Measurements from ENCODE around the gene PRKD1. TPM values are rescaled to one million over a fixed set of nuclear protein-coding genes. Genes with fewer than 3 reads are reported as not detected.

The PRKD1 gene
- total and polyA plus RNA-seq, 3 donors from 2014 or later: 29.9 to 82.9 (median 67.2) TPM

DNA sequence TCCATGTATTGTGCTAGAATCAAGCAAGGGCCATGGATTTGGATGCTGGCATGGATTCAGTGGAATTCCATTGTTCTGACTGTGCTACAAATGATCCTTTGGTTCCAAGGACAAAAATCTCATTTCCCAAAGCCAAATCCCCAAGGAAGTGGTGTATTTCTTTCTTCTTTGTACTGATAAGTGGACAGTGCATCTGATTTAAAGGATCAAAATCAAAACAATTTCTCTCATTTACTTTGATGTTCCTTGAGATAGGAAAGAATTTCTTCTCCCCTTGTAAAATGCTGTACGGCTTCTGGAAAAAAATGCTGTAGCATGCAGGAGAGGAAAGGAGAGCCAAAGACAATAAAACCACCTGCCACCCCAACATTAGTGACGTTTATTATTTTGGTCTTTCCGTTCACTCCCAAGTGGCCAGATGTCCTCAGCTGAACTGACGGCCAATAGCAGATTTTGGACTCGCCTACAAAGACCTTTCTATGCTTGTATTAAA lies 185.7 kb downstream of the PRKD1 start:
- no peaks in the 10 kb centered on the region for H3K9me3 ChIP-seq
- DNase-seq: peak; percentile 64
- intact Hi-C loops (cut with DNase I; ENCODE audit: low total_unique reads): no loop called here
- H3K27ac ChIP-seq: peak overlapping the region in 1 of 2 donors; percentile 62
- 33 to 36% methylated on average over 5 of the region's 5 CpGs for WGBS, 2 donors
- H3K36me3 ChIP-seq (ENCODE audit: low read depth, missing control alignments): no peaks in the 10 kb centered on the region
- H3K27me3 ChIP-seq: no peaks in the 10 kb centered on the region
- TF ChIP-seq POLR2A (IDR thresholded peaks at IDR 0.05): no peak
- TF ChIP-seq, protein P1, sequence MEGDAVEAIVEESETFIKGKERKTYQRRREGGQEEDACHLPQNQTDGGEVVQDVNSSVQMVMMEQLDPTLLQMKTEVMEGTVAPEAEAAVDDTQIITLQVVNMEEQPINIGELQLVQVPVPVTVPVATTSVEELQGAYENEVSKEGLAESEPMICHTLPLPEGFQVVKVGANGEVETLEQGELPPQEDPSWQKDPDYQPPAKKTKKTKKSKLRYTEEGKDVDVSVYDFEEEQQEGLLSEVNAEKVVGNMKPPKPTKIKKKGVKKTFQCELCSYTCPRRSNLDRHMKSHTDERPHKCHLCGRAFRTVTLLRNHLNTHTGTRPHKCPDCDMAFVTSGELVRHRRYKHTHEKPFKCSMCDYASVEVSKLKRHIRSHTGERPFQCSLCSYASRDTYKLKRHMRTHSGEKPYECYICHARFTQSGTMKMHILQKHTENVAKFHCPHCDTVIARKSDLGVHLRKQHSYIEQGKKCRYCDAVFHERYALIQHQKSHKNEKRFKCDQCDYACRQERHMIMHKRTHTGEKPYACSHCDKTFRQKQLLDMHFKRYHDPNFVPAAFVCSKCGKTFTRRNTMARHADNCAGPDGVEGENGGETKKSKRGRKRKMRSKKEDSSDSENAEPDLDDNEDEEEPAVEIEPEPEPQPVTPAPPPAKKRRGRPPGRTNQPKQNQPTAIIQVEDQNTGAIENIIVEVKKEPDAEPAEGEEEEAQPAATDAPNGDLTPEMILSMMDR (IDR thresholded peaks at IDR 0.05): no peak
- no peak overlapping the region for H3K4me3 ChIP-seq
- peaks cover 18% of the 10 kb centered on the region for H3K4me1 ChIP-seq

DNA sequence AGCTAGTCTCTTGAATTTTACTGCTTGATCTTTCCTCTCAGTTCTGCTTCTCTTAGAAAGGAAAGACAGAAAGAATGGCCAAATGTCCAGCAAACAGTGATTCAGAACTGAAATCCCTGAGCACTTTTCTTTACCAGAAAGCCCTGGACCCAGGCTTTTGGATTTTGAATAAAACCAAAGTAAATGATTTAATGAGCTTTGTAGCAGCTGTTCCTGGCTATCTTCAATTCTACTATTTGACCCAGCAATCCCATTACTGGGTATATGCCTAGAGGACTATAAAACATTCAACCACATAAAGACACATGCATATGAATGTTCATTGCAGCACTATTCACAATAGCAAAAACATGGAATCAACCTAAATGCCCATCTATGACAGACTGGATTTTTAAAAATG lies 187.2 kb downstream of the PRKD1 start:
- intact Hi-C loops (cut with DNase I; ENCODE audit: low total_unique reads): no loop called here
- peaks cover 18% of the 10 kb centered on the region for H3K4me1 ChIP-seq
- peak overlapping the region in 1 of 2 donors; percentile 35 for H3K27ac ChIP-seq
- no peak overlapping the region for H3K4me3 ChIP-seq
- DNase-seq: no peak
- TF ChIP-seq POLR2A (IDR thresholded peaks at IDR 0.05): no peak
- TF ChIP-seq, protein P1 (IDR thresholded peaks at IDR 0.05): no peak
- H3K9me3 ChIP-seq: no peaks in the 10 kb centered on the region
- no peaks in the 10 kb centered on the region for H3K36me3 ChIP-seq (ENCODE audit: low read depth, missing control alignments)
- no peaks in the 10 kb centered on the region for H3K27me3 ChIP-seq

DNA sequence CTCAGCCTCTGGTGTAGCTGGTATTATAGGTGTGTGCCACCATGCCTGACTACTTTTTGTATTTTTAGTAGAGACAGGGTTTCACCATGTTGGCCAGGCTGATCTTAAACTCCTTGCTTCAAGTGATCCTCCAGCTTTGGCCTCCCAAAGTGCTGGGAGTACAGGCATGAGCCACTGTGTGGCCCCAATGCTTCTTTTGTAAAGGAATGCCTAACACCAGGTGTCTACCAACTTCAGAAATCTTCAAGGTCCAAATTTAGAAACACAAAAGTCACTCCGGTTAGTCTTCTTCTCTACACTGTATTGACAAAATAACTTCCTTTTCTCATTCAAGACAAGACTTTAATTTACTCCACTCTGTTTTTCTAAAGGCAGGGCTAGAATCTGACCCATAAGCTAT lies 188.7 kb downstream of the PRKD1 start:
- no peaks in the 10 kb centered on the region for H3K36me3 ChIP-seq (ENCODE audit: low read depth, missing control alignments)
- intact Hi-C loops (cut with DNase I; ENCODE audit: low total_unique reads): no loop called here
- 79 to 88% methylated on average over 1 of the region's 1 CpG for WGBS, 2 donors
- no peak overlapping the region for H3K27ac ChIP-seq
- H3K27me3 ChIP-seq: no peaks in the 10 kb centered on the region
- peaks cover 18% of the 10 kb centered on the region for H3K4me1 ChIP-seq
- H3K9me3 ChIP-seq: no peaks in the 10 kb centered on the region
- H3K4me3 ChIP-seq: no peak overlapping the region
- TF ChIP-seq, protein P1 (IDR thresholded peaks at IDR 0.05): no peak
- no peak for TF ChIP-seq POLR2A (IDR thresholded peaks at IDR 0.05)
- DNase-seq: no peak

DNA sequence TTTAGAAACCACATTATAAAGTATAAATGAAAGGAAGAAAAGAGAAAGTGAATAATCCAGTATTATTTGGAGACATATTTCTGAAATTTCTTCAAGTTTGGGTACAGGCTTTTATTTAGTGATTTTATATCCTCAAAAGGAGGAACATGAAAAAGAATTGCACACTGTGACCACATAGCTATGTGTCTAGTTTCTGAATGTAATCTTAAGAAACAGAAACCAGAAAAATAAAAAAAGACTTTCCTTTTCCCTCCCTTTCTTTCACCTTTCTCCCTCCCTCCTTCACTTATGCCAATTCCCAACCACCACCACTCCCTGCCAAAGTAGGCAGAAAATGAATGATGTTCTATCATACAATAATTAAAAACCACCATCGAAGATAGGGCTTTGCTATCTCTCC lies 189.6 kb downstream of the PRKD1 start:
- no peak for DNase-seq
- peaks cover 17% of the 10 kb centered on the region for H3K4me1 ChIP-seq
- H3K9me3 ChIP-seq: no peaks in the 10 kb centered on the region
- no peak overlapping the region for H3K27ac ChIP-seq
- intact Hi-C loops (cut with DNase I; ENCODE audit: low total_unique reads): no loop called here
- H3K36me3 ChIP-seq (ENCODE audit: low read depth, missing control alignments): no peaks in the 10 kb centered on the region
- WGBS, 2 donors: 31 to 63% methylated on average over 1 of the region's 1 CpG
- TF ChIP-seq, protein P1 (IDR thresholded peaks at IDR 0.05): no peak
- no peak for TF ChIP-seq POLR2A (IDR thresholded peaks at IDR 0.05)
- no peak overlapping the region for H3K4me3 ChIP-seq
- H3K27me3 ChIP-seq: no peaks in the 10 kb centered on the region

DNA sequence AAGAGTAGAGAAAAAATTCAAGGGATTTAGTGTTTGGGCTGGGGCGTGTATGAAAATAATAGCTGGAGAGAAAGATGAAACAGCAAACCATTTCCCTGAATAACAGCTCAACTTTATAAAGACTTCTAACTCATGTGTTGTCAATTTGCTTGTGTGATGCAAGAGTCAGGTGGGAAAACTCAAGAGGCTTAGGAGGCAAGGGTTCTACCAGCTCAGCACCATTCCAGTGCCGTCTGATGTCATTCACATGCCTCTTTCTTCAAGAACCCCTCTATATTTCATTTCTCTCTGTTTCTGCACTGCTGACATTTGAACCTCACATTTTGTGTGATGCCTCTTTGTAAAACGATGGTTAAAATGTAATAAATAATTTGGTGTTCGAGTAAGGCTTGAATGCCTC lies 192.2 kb downstream of the PRKD1 start:
- no peak for DNase-seq
- Histone ChIP-seq H3K27me3 (no peaks in the 10 kb centered on the region), H3K27ac (no peak overlapping the region), H3K4me1 (no peaks in the 10 kb centered on the region), H3K36me3 (ENCODE audit: low read depth, missing control alignments) (no peaks in the 10 kb centered on the region), H3K4me3 (no peak overlapping the region), H3K9me3 (no peaks in the 10 kb centered on the region)
- TF ChIP-seq, protein P1 (IDR thresholded peaks at IDR 0.05): no peak
- no peak for TF ChIP-seq POLR2A (IDR thresholded peaks at IDR 0.05)
- WGBS, 2 donors: 83 to 91% methylated on average over 4 of the region's 4 CpGs
- intact Hi-C loops (cut with DNase I; ENCODE audit: low total_unique reads): no loop called here
